GM21576 (cell line): ENCODE results near the gene LMBR1L.
A peak's percentile ranks its signal among the peaks of the same experiment; 100 is the strongest.
"Not testable (repeated sequence)": the region's sequence is repeated elsewhere in the genome, so short reads cannot be mapped to it uniquely, and the experiment has no call there.

Experiments
- ATAC-seq: cut with Tn5 transposase; IDR thresholded peaks from one replicate; pipeline ENCODE4 v1.9.1; 2021; ENCODE audit warnings: mild to moderate bottlenecking, moderate library complexity; ENCODE audit not compliant: unreplicated experiment

Gene LMBR1L

GRCh38 chr12:49110464-49111155, at the start of gene LMBR1L:
LMBR1L (minus strand) TSS chr12:49110847; CDS start chr12:49110555, 292 bp downstream.
- peak; percentile 98 for ATAC-seq

- ATAC-seq, result no peak
Measured at GRCh38 chr12:49160399-49160798, 49.8 kb upstream of the LMBR1L start.

- ATAC-seq, result no peak
Measured at GRCh38 chr12:49154221-49154620, 43.6 kb upstream of the LMBR1L start.

GRCh38 chr12:49147384-49147783, 36.7 kb upstream of the LMBR1L start:
- ATAC-seq, result no peak

GRCh38 chr12:49146406-49146805, 35.8 kb upstream of the LMBR1L start:
- ATAC-seq, result no peak

- ATAC-seq, result no peak
Measured at GRCh38 chr12:49144384-49144783, 33.7 kb upstream of the LMBR1L start.

GRCh38 chr12:49138999-49139398, 28.4 kb upstream of the LMBR1L start:
- no peak for ATAC-seq

- ATAC-seq, result no peak
Measured at GRCh38 chr12:49138587-49138986, 27.9 kb upstream of the LMBR1L start.

GRCh38 chr12:49137476-49137875, 26.8 kb upstream of the LMBR1L start:
- ATAC-seq, result no peak

GRCh38 chr12:49136997-49137396, 26.4 kb upstream of the LMBR1L start:
- ATAC-seq, result not testable (repeated sequence)

- no peak for ATAC-seq
Measured at GRCh38 chr12:49133590-49133989, 22.9 kb upstream of the LMBR1L start.

- ATAC-seq, result no peak
Measured at GRCh38 chr12:49133014-49133413, 22.4 kb upstream of the LMBR1L start.

GRCh38 chr12:49131894-49132461, 21.3 kb upstream of the LMBR1L start:
- no peak for ATAC-seq

GRCh38 chr12:49131051-49131893, 20.6 kb upstream of the LMBR1L start, which contains the start of gene TUBA1B:
TUBA1B (minus strand) TSS chr12:49131395; CDS start chr12:49131300, 95 bp downstream.
- ATAC-seq, result peak; percentile 64

GRCh38 chr12:49130151-49131050, 19.8 kb upstream of the LMBR1L start:
- peak; percentile 53 for ATAC-seq

- ATAC-seq, result no peak
Measured at GRCh38 chr12:49129332-49130150, 18.9 kb upstream of the LMBR1L start.

GRCh38 chr12:49127971-49128370, 17.3 kb upstream of the LMBR1L start:
- ATAC-seq, result not testable (repeated sequence)

GRCh38 chr12:49126852-49127763, 16.5 kb upstream of the LMBR1L start:
- no peak for ATAC-seq
